HepG2 (cell line): ENCODE data around the gene SLC11A1. TPM values are rescaled to one million over a fixed set of nuclear protein-coding genes. Genes with fewer than 3 reads are reported as not detected.

ENCODE experiments used
- ARID5B ChIP-seq: IDR thresholded peaks from 2 replicates; pipeline ENCODE4 v1.4.0; 2020; ENCODE audit warnings: mild to moderate bottlenecking, missing genetic modification reagents
- DPF2 ChIP-seq: sonication (generic); formaldehyde crosslinking; IDR thresholded peaks from 2 replicates; pipeline ENCODE4 v1.4.0; 2020; ENCODE audit warnings: mild to moderate bottlenecking, low read depth, missing genetic modification reagents, borderline replicate concordance
- FOXP1 ChIP-seq, 2 experiments: fragments of 450-650 bp in 1 of 2; IDR thresholded peaks; 2 replicates each; pipeline ENCODE4 v1.6.1; 2017 to 2018; ENCODE audit warnings: antibody characterized with exemption in 1 of 2
- LBX2 ChIP-seq: sonication (generic); formaldehyde crosslinking; IDR thresholded peaks from 2 replicates; pipeline ENCODE4 v1.5.0; 2020; ENCODE audit warnings: missing genetic modification reagents, mild to moderate bottlenecking, borderline replicate concordance
- PLRG1 ChIP-seq: fragments of 450-650 bp; conservative IDR thresholded peaks from 2 replicates; pipeline ENCODE4 v1.6.1; 2016
- POLR2AphosphoS5 ChIP-seq: IDR thresholded peaks from 2 replicates; pipeline ENCODE4 v1.6.1; 2012; ENCODE audit warnings: low read depth, low read length
- PPARG ChIP-seq: conservative IDR thresholded peaks from 2 replicates; pipeline ENCODE4 v1.6.1; 2016; ENCODE audit warnings: missing biosample characterization, missing genetic modification reagents
- RFXAP ChIP-seq: sonication (generic); formaldehyde crosslinking; IDR thresholded peaks from 2 replicates; pipeline ENCODE4 v1.4.0; 2020; ENCODE audit warnings: missing genetic modification reagents, borderline replicate concordance
- SPEN ChIP-seq: sonication (generic); formaldehyde crosslinking; IDR thresholded peaks from 2 replicates; pipeline ENCODE4 v1.5.1; 2020; ENCODE audit warnings: low read depth, mild to moderate bottlenecking, missing genetic modification reagents
- SRSF9 ChIP-seq: fragments of 200-400 bp; formaldehyde crosslinking; IDR thresholded peaks from 2 replicates; pipeline ENCODE4 v1.6.1; 2018; ENCODE audit warnings: borderline replicate concordance, mild to moderate bottlenecking, low read depth, low read length; ENCODE audit not compliant: insufficient read depth, poor library complexity, severe bottlenecking
- TFDP1 ChIP-seq: IDR thresholded peaks from 2 replicates; pipeline ENCODE4 v1.6.1; 2016; ENCODE audit warnings: missing compliant biosample characterization, missing genetic modification reagents, borderline replicate concordance
- TFE3 ChIP-seq: IDR thresholded peaks from 2 replicates; pipeline ENCODE4 v1.6.1; 2016
- ZNF253 ChIP-seq: sonication (generic); formaldehyde crosslinking; IDR thresholded peaks from 2 replicates; pipeline ENCODE4 v1.8.0; 2022; ENCODE audit warnings: mild to moderate bottlenecking, missing genetic modification reagents, borderline replicate concordance
- ZNF382 ChIP-seq: sonication (generic); formaldehyde crosslinking; IDR thresholded peaks from 2 replicates; pipeline ENCODE4 v1.5.0; 2020; ENCODE audit warnings: missing genetic modification reagents, mild to moderate bottlenecking, borderline replicate concordance
- ZNF431 ChIP-seq: sonication (generic); formaldehyde crosslinking; IDR thresholded peaks from 2 replicates; pipeline ENCODE4 v1.9.0; 2022; ENCODE audit warnings: missing genetic modification reagents, low read depth, mild to moderate bottlenecking, borderline replicate concordance
- ZNF713 ChIP-seq: sonication (generic); formaldehyde crosslinking; IDR thresholded peaks from 2 replicates; pipeline ENCODE4 v1.4.0; 2020; ENCODE audit warnings: mild to moderate bottlenecking, missing genetic modification reagents
- polyA plus RNA-seq, 8 experiments: library from polyadenylated mRNA; depleted of rRNA in 3 of 8; stranded (reverse) in 7 of 8; unstranded in 1 of 8; fragments of >200 nt; fragmentation: Illumina TruSeq in 4 of 8; extraction: Trizol in 4 of 8; gene quantifications; 2 replicates each; pipeline versions ENCODE4 v1.2.1 to v1.2.3, GENCODE V29; 2011 to 2016; ENCODE audit warnings: low read depth in 4 of 8, missing spikeins in 1 of 8, mixed read lengths in 1 of 8; ENCODE audit not compliant: insufficient read depth in 1 of 8
- total RNA-seq, 5 experiments: library from RNA; depleted of rRNA; stranded (reverse); fragments of >200 nt; fragmentation: Illumina TruSeq; extraction: Trizol; gene quantifications; 2 replicates each; pipeline ENCODE4 v1.2.3, GENCODE V29; 2016; ENCODE audit warnings: low read depth in 1 of 5
- TF ChIP-seq, protein P1 (sequence below): sonication (generic); formaldehyde crosslinking; IDR thresholded peaks from 2 replicates; pipeline ENCODE4 v1.4.0; 2020; ENCODE audit warnings: mild to moderate bottlenecking, missing genetic modification reagents
- TF ChIP-seq, protein P2 (sequence below): sonication (generic); formaldehyde crosslinking; IDR thresholded peaks from 2 replicates; pipeline ENCODE4 v1.4.0; 2020; ENCODE audit warnings: mild to moderate bottlenecking, missing genetic modification reagents

Gene SLC11A1
- total and polyA plus RNA-seq, 2 of the 13 experiments (the other 11 are each of a cell fraction or from before 2014, with no cell fraction given) = 0.33 to 2.3 TPM

DNA sequence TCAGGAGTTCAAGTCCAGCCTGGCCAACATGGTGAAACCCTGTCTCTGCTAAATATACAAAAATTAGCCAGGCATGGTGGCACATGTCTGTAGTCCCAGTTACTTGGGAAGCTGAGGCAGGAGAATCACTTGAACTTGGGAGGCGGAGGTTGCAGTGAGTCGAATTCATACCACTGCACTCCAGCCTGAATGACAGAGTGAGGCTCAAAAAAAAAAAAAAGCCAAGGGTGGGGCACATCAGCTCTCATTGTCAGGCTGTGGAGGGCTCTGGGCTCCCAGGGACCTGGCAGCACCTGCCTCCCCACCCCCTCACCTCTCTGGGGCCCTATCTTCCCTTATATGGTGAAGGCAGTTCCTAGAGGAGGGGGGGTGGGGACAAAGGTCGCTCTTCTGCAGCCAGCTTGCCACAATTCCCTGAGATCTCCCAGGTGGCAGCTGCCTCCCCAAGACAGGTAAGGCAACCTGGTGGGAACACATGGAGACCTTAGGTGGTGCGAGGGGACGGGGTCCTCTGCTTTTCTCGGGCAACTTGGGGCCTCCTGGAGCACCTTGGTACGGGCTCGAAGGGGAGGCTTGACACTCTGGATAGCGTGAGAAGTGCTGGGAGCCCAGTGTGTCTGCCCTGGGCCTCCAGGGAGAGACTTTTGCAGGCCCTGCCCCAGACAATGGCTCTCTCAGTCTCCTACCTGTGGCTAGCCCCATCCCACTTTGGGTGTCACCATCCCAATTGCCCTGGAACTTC is 36.8 kb downstream of the SLC11A1 start, which contains the start of gene VIL1 (continued):
- TF ChIP-seq ZNF713 (CRISPR knock-in tag) = no peak
- no peak for TF ChIP-seq FOXP1 (IDR thresholded peaks at IDR 0.05)
- peak; percentile 59 for TF ChIP-seq FOXP1 (CRISPR knock-in tag; IDR thresholded peaks at IDR 0.05)
- no peak for TF ChIP-seq PLRG1
- TF ChIP-seq TFE3 (CRISPR knock-in tag) = peak; percentile 76
- TF ChIP-seq ZNF253 (CRISPR knock-in tag) = no peak
- TF ChIP-seq, protein P1, sequence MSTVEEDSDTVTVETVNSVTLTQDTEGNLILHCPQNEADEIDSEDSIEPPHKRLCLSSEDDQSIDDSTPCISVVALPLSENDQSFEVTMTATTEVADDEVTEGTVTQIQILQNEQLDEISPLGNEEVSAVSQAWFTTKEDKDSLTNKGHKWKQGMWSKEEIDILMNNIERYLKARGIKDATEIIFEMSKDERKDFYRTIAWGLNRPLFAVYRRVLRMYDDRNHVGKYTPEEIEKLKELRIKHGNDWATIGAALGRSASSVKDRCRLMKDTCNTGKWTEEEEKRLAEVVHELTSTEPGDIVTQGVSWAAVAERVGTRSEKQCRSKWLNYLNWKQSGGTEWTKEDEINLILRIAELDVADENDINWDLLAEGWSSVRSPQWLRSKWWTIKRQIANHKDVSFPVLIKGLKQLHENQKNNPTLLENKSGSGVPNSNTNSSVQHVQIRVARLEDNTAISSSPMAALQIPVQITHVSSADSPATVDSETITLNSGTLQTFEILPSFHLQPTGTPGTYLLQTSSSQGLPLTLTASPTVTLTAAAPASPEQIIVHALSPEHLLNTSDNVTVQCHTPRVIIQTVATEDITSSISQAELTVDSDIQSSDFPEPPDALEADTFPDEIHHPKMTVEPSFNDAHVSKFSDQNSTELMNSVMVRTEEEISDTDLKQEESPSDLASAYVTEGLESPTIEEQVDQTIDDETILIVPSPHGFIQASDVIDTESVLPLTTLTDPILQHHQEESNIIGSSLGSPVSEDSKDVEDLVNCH (CRISPR knock-in tag) = no peak
- no peak for TF ChIP-seq SRSF9
- TF ChIP-seq LBX2 (CRISPR knock-in tag) = no peak
- TF ChIP-seq TFDP1 (CRISPR knock-in tag) = no peak; the same call in 1 of the 2 replicates
- peak; percentile 54; the same call in 1 of the 2 replicates for TF ChIP-seq DPF2 (CRISPR knock-in tag)
- TF ChIP-seq PPARG = peak; percentile 77; the same call in 1 of the 2 replicates
- no peak for TF ChIP-seq ZNF431 (CRISPR knock-in tag)
- TF ChIP-seq POLR2AphosphoS5 = peak; percentile 98
- TF ChIP-seq ZNF382 = no peak
- TF ChIP-seq, protein P2, sequence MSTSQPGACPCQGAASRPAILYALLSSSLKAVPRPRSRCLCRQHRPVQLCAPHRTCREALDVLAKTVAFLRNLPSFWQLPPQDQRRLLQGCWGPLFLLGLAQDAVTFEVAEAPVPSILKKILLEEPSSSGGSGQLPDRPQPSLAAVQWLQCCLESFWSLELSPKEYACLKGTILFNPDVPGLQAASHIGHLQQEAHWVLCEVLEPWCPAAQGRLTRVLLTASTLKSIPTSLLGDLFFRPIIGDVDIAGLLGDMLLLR (CRISPR knock-in tag) = no peak; the same call in 1 of the 2 replicates
- peak; percentile 54; the same call in 1 of the 2 replicates for TF ChIP-seq RFXAP
- peak; percentile 73 for TF ChIP-seq ARID5B (CRISPR knock-in tag)
- TF ChIP-seq SPEN (CRISPR knock-in tag) = peak; percentile 72; the same call in 1 of the 2 replicates
